ENCODE data around the gene HBA1. TPM values are rescaled to one million over a fixed set of nuclear protein-coding genes. Genes with fewer than 3 reads are reported as not detected.

HBA1 gene
- total and polyA plus RNA-seq, 10 donors = 77.8 to 25,333 (median 2,131) TPM

GRCh38 chr16:143047-143446 lies 33.4 kb upstream of the HBA1 start:
- peak; percentile 32 for DNase-seq
- no peak overlapping the region for H3K27ac ChIP-seq
- WGBS, 5 donors = 76 to 88% (median 86%) methylated on average over 6 of the region's 6 CpGs

GRCh38 chr16:143456-143855 lies 33.0 kb upstream of the HBA1 start:
- 61 to 81% (median 73%) methylated on average over 5 to 6 of the region's 6 CpGs for WGBS, 5 donors
- peak; percentile 28 for DNase-seq
- H3K9me3 ChIP-seq = no peaks in the 10 kb centered on the region
- TF ChIP-seq CTCF (IDR thresholded peaks at IDR 0.05 in 8 of 11, conservative IDR thresholded peaks at IDR 0.05 in 3 of 11) (no peak), POLR2A (IDR thresholded peaks at IDR 0.05) (no peak), POLR2AphosphoS5 (IDR thresholded peaks at IDR 0.05) (no peak)
- no peak overlapping the region for H3K27ac ChIP-seq
- peaks cover 0 to 14% (median 0%) of the 10 kb centered on the region in 7 donors for H3K27me3 ChIP-seq (replicated peaks in 1 of 7)
- intact Hi-C loops (cut with DNase I; ENCODE audit: low total_unique reads) = no loop called here
- no peaks in the 10 kb centered on the region for H3K36me3 ChIP-seq
- H3K4me1 ChIP-seq = peaks cover 0 to 7% (median 0%) of the 10 kb centered on the region in 6 donors
- no peak overlapping the region for H3K4me3 ChIP-seq

More at GRCh38 chr16:143047-143446, 33.4 kb upstream of the HBA1 start:
- intact Hi-C loops (cut with DNase I; ENCODE audit: low total_unique reads) = no loop called here
- Histone ChIP-seq H3K27me3 (replicated peaks in 1 of 7) (peaks cover 0 to 14% (median 0%) of the 10 kb centered on the region in 7 donors), H3K4me3 (no peak overlapping the region), H3K4me1 (peaks cover 0 to 7% (median 0%) of the 10 kb centered on the region in 6 donors), H3K9me3 (no peaks in the 10 kb centered on the region), H3K36me3 (no peaks in the 10 kb centered on the region)
- TF ChIP-seq POLR2AphosphoS5 (IDR thresholded peaks at IDR 0.05) = no peak
- TF ChIP-seq POLR2A (IDR thresholded peaks at IDR 0.05) = no peak
- TF ChIP-seq CTCF (IDR thresholded peaks at IDR 0.05 in 8 of 11, conservative IDR thresholded peaks at IDR 0.05 in 3 of 11) = no peak

GRCh38 chr16:144797-145252 lies 31.7 kb upstream of the HBA1 start:
- peak; percentile 1 for DNase-seq
- H3K27me3 ChIP-seq (replicated peaks in 1 of 7) = peaks cover 0 to 17% (median 0%) of the 10 kb centered on the region in 7 donors
- TF ChIP-seq POLR2AphosphoS5 (IDR thresholded peaks at IDR 0.05) = no peak
- TF ChIP-seq CTCF (IDR thresholded peaks at IDR 0.05 in 8 of 11, conservative IDR thresholded peaks at IDR 0.05 in 3 of 11) = no peak
- no peak for TF ChIP-seq POLR2A (IDR thresholded peaks at IDR 0.05)
- no peak overlapping the region for H3K27ac ChIP-seq
- no peaks in the 10 kb centered on the region for H3K4me1 ChIP-seq
- H3K4me3 ChIP-seq = no peak overlapping the region
- 79 to 90% (median 85%) methylated on average over 14 of the region's 14 CpGs for WGBS, 5 donors
- no peaks in the 10 kb centered on the region for H3K9me3 ChIP-seq
- H3K36me3 ChIP-seq = no peaks in the 10 kb centered on the region
- intact Hi-C loops (cut with DNase I; ENCODE audit: low total_unique reads) = no loop called here

- WGBS, 5 donors = 84 to 94% (median 90%) methylated on average over 2 of the region's 2 CpGs
- H3K27ac ChIP-seq = no peak overlapping the region
- peaks cover 0 to 26% (median 6%) of the 10 kb centered on the region in 7 donors for H3K27me3 ChIP-seq (replicated peaks in 1 of 7)
- TF ChIP-seq POLR2AphosphoS5 (IDR thresholded peaks at IDR 0.05) (no peak), POLR2A (IDR thresholded peaks at IDR 0.05) (no peak), CTCF (IDR thresholded peaks at IDR 0.05 in 8 of 11, conservative IDR thresholded peaks at IDR 0.05 in 3 of 11) (no peak)
- no peak overlapping the region for H3K4me3 ChIP-seq
- H3K4me1 ChIP-seq = no peaks in the 10 kb centered on the region
- no peaks in the 10 kb centered on the region for H3K36me3 ChIP-seq
- DNase-seq = no peak
- H3K9me3 ChIP-seq = no peaks in the 10 kb centered on the region
- intact Hi-C loops (cut with DNase I; ENCODE audit: low total_unique reads) = no loop called here
Observed at GRCh38 chr16:146646-147045, 29.8 kb upstream of the HBA1 start.

Data from spleen (tissue), 11 donors.